Hippocampal formation (tissue), 2 donors: ENCODE measurements around the gene WDR48.

ENCODE experiments used
- DNase-seq, 2 donors: peaks; one replicate each; lab custom pipeline; 2025; lab: John Stamatoyannopoulos, UW

WDR48 gene

DNA sequence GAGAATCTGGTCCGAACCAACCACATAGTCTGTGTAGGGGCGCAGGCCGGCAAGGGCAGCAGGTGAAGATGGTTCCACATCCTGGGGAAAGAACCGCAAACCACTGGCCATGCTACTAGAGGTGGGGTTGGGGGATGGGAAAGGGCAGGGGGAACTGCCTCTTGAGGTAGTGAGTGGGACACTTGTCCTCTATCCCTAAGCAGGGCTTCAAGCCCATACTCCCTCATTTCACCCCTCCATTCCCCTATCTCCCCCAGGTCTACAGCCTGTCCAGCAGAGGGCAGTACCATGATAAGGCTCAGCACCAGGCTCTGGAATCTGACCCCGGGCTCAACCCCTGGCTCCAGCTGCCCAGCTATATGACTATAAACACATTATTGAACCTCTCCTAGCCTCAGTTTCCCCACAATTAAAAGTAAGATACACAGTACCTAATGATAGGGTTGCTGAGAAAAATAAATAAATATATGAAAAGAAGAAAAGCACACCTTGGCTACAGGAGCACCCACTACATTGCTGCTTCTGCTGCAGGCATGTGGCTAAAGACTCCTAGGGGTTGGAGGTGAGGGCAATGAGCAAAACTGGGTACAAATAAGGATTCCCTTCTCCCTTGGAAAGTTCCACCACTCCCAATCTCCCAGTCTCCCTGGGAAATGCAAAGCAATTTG, 49.3 kb downstream of the WDR48 start:
- DNase-seq = no peak

- no peak for DNase-seq
These were observed 50.9 kb downstream of the WDR48 start for GRCh38 chr3:39102504-39103323.

DNA sequence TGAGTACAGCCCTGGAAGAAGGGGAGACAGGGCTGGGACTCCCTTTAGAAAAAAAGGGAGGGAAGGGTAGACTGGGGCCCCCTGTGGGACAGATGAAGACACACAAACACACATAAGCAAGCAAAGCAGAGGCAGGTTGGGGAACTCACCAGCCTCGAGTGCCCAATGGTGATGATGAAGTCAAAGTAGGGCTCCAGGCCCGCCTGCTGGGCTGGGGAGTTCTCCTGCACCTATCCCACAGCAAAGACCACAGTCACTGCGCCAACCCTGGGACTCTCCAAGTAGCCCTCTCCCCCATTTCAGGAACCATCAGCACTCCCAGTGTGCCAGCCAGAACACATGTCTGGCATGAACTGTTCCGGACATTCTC, 51.5 kb downstream of the WDR48 start:
- DNase-seq = no peak

DNA sequence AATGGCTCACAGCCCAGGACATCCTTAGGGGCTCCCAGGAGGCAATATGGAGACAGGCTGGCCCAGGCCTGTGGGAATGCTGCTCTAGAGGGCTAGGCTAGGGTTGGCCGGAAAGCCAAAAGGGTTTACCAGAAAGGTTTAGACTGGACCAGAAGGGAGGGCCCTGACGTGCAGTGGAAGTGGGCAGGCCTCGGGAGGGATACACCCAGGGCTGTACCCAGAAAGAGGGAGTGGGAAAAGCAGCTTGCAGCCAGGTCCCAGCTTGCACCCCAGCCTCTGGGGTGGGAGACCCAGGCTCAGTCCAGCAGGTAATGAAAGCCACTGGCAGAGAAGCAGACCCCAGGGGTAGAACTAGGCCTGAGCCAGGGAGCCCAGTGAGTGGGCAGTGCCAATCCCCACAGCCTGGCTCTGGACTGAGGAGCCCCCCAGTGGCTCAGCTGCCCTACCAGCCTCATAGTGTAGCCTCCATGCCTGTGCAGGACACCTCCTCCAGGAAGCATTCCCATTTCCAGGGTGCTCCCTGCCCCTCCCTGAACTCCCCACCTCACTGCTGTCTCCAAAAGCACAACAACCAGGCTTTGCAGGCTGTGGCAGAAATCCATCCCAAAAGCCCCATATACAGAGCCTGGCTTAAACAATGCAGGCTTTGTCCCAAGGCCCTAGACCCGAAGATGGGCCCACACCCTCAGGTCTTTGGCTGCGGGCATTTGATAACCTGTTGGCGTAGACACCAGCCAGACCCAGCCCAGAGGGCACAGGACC, 52.2 kb downstream of the WDR48 start:
- no peak for DNase-seq

DNA sequence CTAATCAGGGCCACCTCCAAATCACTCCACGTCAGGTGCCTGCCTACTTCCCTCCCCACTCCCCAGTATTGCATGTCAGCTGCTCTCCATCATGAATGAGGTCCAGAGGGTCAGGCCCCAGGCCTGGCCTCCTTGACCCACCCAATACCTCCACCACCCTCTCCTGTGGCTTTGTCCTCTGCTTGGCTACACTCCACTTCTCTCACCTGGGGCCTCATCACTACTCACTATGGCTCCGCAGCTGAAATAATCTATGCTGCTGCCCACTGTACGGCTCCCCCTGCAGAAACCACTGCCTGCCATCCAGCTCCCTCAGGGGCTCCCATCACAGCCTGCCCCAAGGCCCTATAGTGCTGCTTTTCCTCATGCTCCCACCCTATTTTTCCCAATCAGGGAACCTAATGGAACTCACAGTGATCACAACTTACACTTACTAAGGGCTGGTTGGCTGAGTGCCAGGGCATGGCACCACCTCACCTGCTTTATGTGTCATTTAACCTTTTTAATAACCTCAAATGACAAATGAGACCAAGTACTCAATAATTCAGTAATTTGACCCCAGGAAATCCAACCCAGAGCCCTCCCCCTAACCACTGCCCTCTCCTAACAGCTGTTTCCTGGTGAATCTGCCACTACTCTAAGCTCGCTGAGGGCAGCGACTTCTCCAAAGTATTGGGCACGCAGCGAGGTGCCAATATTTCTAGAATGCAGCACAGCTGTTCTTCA, 53.3 kb downstream of the WDR48 start:
- no peak for DNase-seq

- DNase-seq = no peak
These were observed 53.9 kb downstream of the WDR48 start for GRCh38 chr3:39105687-39106063.

GRCh38 chr3:39106281-39106811, 54.5 kb downstream of the WDR48 start:
- no peak for DNase-seq

GRCh38 chr3:39106851-39107387, 55.1 kb downstream of the WDR48 start:
- peak in 1 of 2 donors; percentile 51 for DNase-seq

DNA sequence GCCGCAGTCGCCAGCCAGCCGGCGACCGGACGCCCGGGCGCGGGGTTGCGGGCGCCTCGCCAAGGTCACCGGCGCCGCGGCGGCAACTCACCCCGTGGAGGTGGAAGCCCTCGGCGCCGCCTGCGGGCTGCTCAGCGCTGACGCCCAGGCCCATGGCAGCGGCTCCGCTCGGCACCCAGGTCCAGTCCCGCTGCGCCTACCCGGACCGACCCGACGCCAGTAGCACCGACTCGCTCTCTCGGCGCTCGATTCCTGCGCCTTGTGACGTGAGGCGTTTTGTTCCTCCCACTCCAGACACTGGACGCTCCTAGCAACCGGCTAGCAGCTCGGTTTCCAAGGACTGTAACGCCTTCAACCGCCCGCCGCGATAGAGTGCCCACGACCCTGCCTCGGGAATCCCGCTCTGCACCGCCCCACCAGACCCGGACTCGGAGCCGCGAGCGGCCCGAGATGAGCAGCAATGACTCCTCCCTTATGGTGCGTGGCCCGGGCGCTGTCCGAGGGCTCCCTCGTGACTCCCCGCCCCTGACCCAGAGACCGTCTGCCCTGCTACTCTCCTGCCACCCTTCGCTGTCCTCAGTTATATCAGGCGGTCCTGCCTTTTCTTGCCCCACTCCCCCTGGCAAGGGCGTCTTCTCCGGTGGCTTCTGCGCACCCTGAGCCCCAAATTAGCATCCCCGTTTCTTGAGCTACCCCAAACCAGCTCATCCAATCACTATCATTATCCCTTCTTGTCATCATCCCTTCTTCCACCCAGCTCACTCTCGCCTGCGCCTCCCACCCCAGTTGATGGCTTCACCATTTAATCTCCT, 55.8 kb downstream of the WDR48 start, which contains the start of the genes GORASP1 and TTC21A:
TSS of gene GORASP1 (minus strand) at position 240 of the 812 bp plus-strand sequence. CDS start at position 154, 86 bp downstream.
TSS of gene TTC21A (plus strand) at position 293 of the 812 bp plus-strand sequence. CDS start at position 451, 158 bp downstream.
- peak; percentile 84 to 86 for DNase-seq

GRCh38 chr3:39108200-39108710, 56.4 kb downstream of the WDR48 start:
- peak in 1 of 2 donors; percentile 51 for DNase-seq

- no peak for DNase-seq
These were observed 57.3 kb downstream of the WDR48 start for GRCh38 chr3:39109086-39109485.

DNA sequence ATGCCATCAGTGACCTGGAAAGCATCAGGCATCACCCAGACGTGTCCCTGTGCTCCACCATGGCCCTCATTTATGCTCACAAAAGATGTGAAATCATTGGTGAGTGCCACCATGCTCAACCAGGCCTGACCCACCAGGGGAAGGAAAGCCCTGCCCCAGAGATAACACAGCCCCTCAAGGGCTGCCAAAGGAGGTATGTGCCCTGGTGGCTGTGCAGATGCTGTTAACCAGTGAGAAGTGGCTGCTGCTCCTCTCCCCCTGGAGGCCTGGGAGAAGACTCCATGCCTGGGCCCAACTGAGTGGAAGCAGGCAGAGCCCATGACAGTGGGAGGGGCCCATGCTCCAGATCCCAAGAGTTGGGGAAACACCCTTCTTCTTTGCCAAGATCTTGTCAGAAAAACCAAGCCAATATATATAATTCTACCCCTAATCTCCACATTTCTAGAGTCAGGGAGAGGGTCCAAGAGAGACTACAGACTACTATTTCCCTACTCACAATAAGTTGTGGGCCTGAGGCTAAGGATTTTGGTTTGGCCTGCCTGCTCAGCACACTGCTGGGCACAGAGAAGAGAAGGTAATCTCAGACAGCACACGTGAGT, 58.3 kb downstream of the WDR48 start:
- no peak for DNase-seq

DNA sequence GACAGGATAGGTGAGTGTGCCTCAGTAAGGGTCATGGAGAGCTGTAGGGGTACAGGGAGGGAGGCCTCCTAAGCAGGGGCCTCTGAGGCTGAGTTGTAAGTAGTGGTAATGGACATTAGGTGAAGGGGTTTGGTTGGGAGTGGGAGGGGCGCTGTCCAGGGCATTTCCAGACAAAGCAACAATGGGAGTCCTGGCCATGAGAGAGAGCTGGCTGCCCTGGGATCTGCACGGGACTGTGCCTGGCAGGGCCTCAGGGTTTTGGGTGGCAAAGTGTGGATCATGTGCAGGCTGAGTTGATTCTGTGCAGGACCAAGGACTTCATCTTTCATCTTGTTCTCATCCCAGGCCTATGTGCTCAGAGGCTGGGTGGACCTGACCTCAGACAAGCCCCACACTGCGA, 60.3 kb downstream of the WDR48 start:
- no peak for DNase-seq

- DNase-seq = no peak
These were observed 60.7 kb downstream of the WDR48 start for GRCh38 chr3:39112535-39112934.

DNA sequence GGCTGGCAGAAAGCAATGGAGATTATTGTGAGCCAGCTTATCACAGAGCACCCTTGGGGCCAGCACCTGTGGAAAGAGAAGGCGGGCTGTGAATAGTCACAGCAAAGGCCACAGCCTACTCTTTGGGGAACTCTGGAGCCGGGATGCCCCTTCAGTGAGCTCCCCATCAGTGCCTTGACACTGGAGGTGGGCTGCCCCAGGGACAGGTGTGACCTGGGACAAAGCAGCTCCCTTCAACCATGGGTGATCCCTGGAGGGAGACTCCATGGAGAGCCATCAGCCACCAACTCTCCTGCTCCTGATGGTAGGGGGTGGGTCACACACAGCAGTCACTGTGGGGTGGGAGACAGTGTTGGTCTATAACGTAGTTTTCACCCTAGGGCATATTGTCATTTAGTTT, 61.5 kb downstream of the WDR48 start:
- DNase-seq = no peak

DNA sequence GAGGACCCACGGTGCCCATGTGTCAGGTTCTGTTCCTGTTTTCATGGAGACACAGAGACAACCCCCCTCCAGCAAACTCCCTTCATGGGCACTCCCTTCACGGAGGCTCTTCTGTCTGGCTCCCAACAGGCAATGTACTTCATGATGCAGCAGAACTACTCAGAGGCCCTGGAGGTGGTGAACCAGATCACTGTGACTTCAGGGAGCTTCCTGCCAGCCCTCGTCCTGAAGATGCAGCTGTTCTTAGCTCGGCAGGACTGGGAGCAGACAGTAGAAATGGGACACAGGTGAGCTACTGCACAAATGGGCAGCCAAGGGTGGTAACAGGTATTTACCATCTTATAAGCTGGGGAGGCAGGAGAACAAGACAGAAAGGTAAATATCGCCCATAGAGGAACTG, 62.6 kb downstream of the WDR48 start:
- DNase-seq = no peak

GRCh38 chr3:39115870-39116269, 64.1 kb downstream of the WDR48 start:
- no peak for DNase-seq

DNA sequence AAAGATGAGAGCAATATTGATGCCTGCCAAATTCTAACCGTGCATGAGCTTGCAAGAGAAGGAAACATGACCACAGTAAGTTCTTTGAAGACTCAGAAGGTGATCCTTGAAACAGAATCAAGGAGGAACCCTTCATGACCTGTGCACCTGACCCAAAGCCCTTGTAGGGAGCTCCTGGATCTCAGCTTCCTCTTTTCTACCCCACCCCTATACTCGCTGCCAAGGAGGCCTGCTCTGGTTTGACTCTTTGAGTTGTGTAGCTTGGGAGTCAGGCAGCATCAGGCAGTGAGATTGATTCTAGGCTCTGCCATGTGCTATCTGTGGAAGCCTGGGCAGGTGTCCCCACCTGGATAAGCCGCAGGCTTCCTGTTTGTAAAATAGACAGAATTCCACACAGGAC, 66.3 kb downstream of the WDR48 start:
- DNase-seq = no peak

- no peak for DNase-seq
These were observed 67.3 kb downstream of the WDR48 start for GRCh38 chr3:39118931-39119660.
